ENCODE measurements around the gene TLX1. TPM values are rescaled to one million over a fixed set of nuclear protein-coding genes. Genes with fewer than 3 reads are reported as not detected.

The TLX1 gene
- total and polyA plus RNA-seq, 9 donors, result not detected

- no peak for DNase-seq
- Histone ChIP-seq H3K27me3 (ENCODE audit: control insufficient read depth, insufficient read depth, low read length) (peaks cover 17% of the 10 kb centered on the region), H3K36me3 (ENCODE audit: control insufficient read depth, insufficient read depth, low read length) (no peaks in the 10 kb centered on the region), H3K9me3 (replicated peaks; ENCODE audit: control insufficient read depth, low read depth, low read length) (peaks cover 9% of the 10 kb centered on the region), H3K4me3 (ENCODE audit: low read length) (no peak overlapping the region), H3K4me1 (ENCODE audit: control insufficient read depth, insufficient read depth, low read length) (no peaks in the 10 kb centered on the region), H3K27ac (ENCODE audit: low read length) (no peak overlapping the region)
- WGBS (ENCODE audit: insufficient coverage), result no CpG with 5 or more reads among the region's 2 CpGs
These were observed 41.6 kb downstream of the TLX1 start for GRCh38 chr10:101172741-101173140.

GRCh38 chr10:101174319-101174718 is 43.2 kb downstream of the TLX1 start:
- peaks cover 9% of the 10 kb centered on the region for H3K9me3 ChIP-seq (replicated peaks; ENCODE audit: control insufficient read depth, low read depth, low read length)
- no peaks in the 10 kb centered on the region for H3K36me3 ChIP-seq (ENCODE audit: control insufficient read depth, insufficient read depth, low read length)
- no peak for DNase-seq
- H3K4me1 ChIP-seq (ENCODE audit: control insufficient read depth, insufficient read depth, low read length), result no peaks in the 10 kb centered on the region
- no peak overlapping the region for H3K4me3 ChIP-seq (ENCODE audit: low read length)
- H3K27me3 ChIP-seq (ENCODE audit: control insufficient read depth, insufficient read depth, low read length), result peaks cover 17% of the 10 kb centered on the region
- no CpG with 5 or more reads among the region's 2 CpGs for WGBS (ENCODE audit: insufficient coverage)
- H3K27ac ChIP-seq (ENCODE audit: low read length), result no peak overlapping the region

- Histone ChIP-seq H3K36me3 (ENCODE audit: control insufficient read depth, insufficient read depth, low read length) (no peaks in the 10 kb centered on the region), H3K4me1 (ENCODE audit: control insufficient read depth, insufficient read depth, low read length) (no peaks in the 10 kb centered on the region), H3K27ac (ENCODE audit: low read length) (no peak overlapping the region), H3K4me3 (ENCODE audit: low read length) (no peak overlapping the region), H3K27me3 (ENCODE audit: control insufficient read depth, insufficient read depth, low read length) (peaks cover 9% of the 10 kb centered on the region), H3K9me3 (replicated peaks; ENCODE audit: control insufficient read depth, low read depth, low read length) (peaks cover 9% of the 10 kb centered on the region)
- no peak for DNase-seq
- WGBS (ENCODE audit: insufficient coverage), result 67% methylated on average over 4 of the region's 4 CpGs
These were observed 45.5 kb downstream of the TLX1 start for GRCh38 chr10:101176577-101176976.

GRCh38 chr10:101182936-101183335 is 51.8 kb downstream of the TLX1 start:
- no peaks in the 10 kb centered on the region for H3K36me3 ChIP-seq (ENCODE audit: control insufficient read depth, insufficient read depth, low read length)
- H3K27ac ChIP-seq (ENCODE audit: low read length), result no peak overlapping the region
- H3K27me3 ChIP-seq (ENCODE audit: control insufficient read depth, insufficient read depth, low read length), result peaks cover 4% of the 10 kb centered on the region
- H3K9me3 ChIP-seq (replicated peaks; ENCODE audit: control insufficient read depth, low read depth, low read length), result no peaks in the 10 kb centered on the region
- no CpG with 5 or more reads among the region's 2 CpGs for WGBS (ENCODE audit: insufficient coverage)
- no peak for DNase-seq
- H3K4me1 ChIP-seq (ENCODE audit: control insufficient read depth, insufficient read depth, low read length), result no peaks in the 10 kb centered on the region
- H3K4me3 ChIP-seq (ENCODE audit: low read length), result no peak overlapping the region

- Histone ChIP-seq H3K27ac (ENCODE audit: low read length) (no peak overlapping the region), H3K27me3 (ENCODE audit: control insufficient read depth, insufficient read depth, low read length) (peaks cover 4% of the 10 kb centered on the region), H3K4me3 (ENCODE audit: low read length) (no peak overlapping the region), H3K9me3 (replicated peaks; ENCODE audit: control insufficient read depth, low read depth, low read length) (no peaks in the 10 kb centered on the region), H3K4me1 (ENCODE audit: control insufficient read depth, insufficient read depth, low read length) (no peaks in the 10 kb centered on the region), H3K36me3 (ENCODE audit: control insufficient read depth, insufficient read depth, low read length) (no peaks in the 10 kb centered on the region)
- 83% methylated on average over 3 of the region's 6 CpGs for WGBS (ENCODE audit: insufficient coverage)
- DNase-seq, result no peak
These were observed 52.5 kb downstream of the TLX1 start for GRCh38 chr10:101183458-101184183.

Other genes with a start within 250 kb of the TLX1 start
- gene SLF2, start 218.3 kb upstream of the TLX1 start, total RNA-seq, result 113 TPM
- gene SLF2, start 218.3 kb upstream of the TLX1 start, polyA plus RNA-seq (ENCODE audit: insufficient read depth in 1 of 8, insufficient read length in 8 of 8, low replicate concordance in 1 of 8), result 100 to 1,000 TPM in 1 of 8 donors, 10 to 100 TPM in 7; 59.1 to 106 (median 81.3) TPM
- 1.2 TPM for gene SEMA4G, start 161.8 kb upstream of the TLX1 start, total RNA-seq
- 10 to 100 TPM in 3 of 8 donors, 1 to 10 TPM in 5; 4.8 to 12.9 (median 7.3) TPM for gene SEMA4G, start 161.8 kb upstream of the TLX1 start, polyA plus RNA-seq (ENCODE audit: insufficient read depth in 1 of 8, insufficient read length in 8 of 8, low replicate concordance in 1 of 8)
- gene MRPL43, start 143.8 kb upstream of the TLX1 start, total RNA-seq, result 61.0 TPM
- 10 to 100 TPM; 63.4 to 94.4 (median 69.4) TPM for gene MRPL43, start 143.8 kb upstream of the TLX1 start, polyA plus RNA-seq (ENCODE audit: insufficient read depth in 1 of 8, insufficient read length in 8 of 8, low replicate concordance in 1 of 8)
- 5.9 TPM for gene TWNK, start 143.8 kb upstream of the TLX1 start, total RNA-seq
- 10 to 100 TPM in 3 of 8 donors, 1 to 10 TPM in 5; 8.1 to 12.0 (median 9.6) TPM for gene TWNK, start 143.8 kb upstream of the TLX1 start, polyA plus RNA-seq (ENCODE audit: insufficient read depth in 1 of 8, insufficient read length in 8 of 8, low replicate concordance in 1 of 8)
- gene LZTS2, start 131.5 kb upstream of the TLX1 start, total RNA-seq, result 35.6 TPM
- gene LZTS2, start 131.5 kb upstream of the TLX1 start, polyA plus RNA-seq (ENCODE audit: insufficient read depth in 1 of 8, insufficient read length in 8 of 8, low replicate concordance in 1 of 8), result 10 to 100 TPM; 55.0 to 72.0 (median 63.2) TPM
- 1.2 TPM for gene PDZD7, start 100.2 kb upstream of the TLX1 start, total RNA-seq
- 1 to 10 TPM in 5 of 8 donors, under 1 TPM in 3; 0.41 to 6.1 (median 1.4) TPM for gene PDZD7, start 100.2 kb upstream of the TLX1 start, polyA plus RNA-seq (ENCODE audit: insufficient read depth in 1 of 8, insufficient read length in 8 of 8, low replicate concordance in 1 of 8)
- 27.8 TPM for gene SFXN3, start 100.1 kb upstream of the TLX1 start, total RNA-seq
- gene SFXN3, start 100.1 kb upstream of the TLX1 start, polyA plus RNA-seq (ENCODE audit: insufficient read depth in 1 of 8, insufficient read length in 8 of 8, low replicate concordance in 1 of 8), result 10 to 100 TPM; 18.8 to 37.2 (median 22.1) TPM
- 60.2 TPM for gene KAZALD1, start 69.3 kb upstream of the TLX1 start, total RNA-seq
- gene KAZALD1, start 69.3 kb upstream of the TLX1 start, polyA plus RNA-seq (ENCODE audit: insufficient read depth in 1 of 8, insufficient read length in 8 of 8, low replicate concordance in 1 of 8), result 10 to 100 TPM; 22.3 to 63.9 (median 36.6) TPM
- gene LBX1, start 98.2 kb downstream of the TLX1 start, total RNA-seq, result 3.3 TPM
- gene LBX1, start 98.2 kb downstream of the TLX1 start, polyA plus RNA-seq (ENCODE audit: insufficient read depth in 1 of 8, insufficient read length in 8 of 8, low replicate concordance in 1 of 8), result 10 to 100 TPM in 3 of 8 donors, 1 to 10 TPM in 5; 5.1 to 12.3 (median 9.3) TPM
- gene BTRC, start 222.9 kb downstream of the TLX1 start, total RNA-seq, result 14.3 TPM
- gene BTRC, start 222.9 kb downstream of the TLX1 start, polyA plus RNA-seq (ENCODE audit: insufficient read depth in 1 of 8, insufficient read length in 8 of 8, low replicate concordance in 1 of 8), result 10 to 100 TPM; 21.6 to 27.4 (median 23.8) TPM